HG03575 (cell line): ENCODE results near the gene FAM171A2.

Experiments
- ATAC-seq: cut with Tn5 transposase; IDR thresholded peaks from one replicate; pipeline ENCODE4 v1.9.1; 2021; ENCODE audit not compliant: unreplicated experiment, insufficient number of reproducible peaks, low FRiP score; ENCODE audit errors: extremely low read depth

Gene FAM171A2

GRCh38 chr17:44311562-44312181 lies 52.0 kb downstream of the FAM171A2 start:
- ATAC-seq: no peak

DNA sequence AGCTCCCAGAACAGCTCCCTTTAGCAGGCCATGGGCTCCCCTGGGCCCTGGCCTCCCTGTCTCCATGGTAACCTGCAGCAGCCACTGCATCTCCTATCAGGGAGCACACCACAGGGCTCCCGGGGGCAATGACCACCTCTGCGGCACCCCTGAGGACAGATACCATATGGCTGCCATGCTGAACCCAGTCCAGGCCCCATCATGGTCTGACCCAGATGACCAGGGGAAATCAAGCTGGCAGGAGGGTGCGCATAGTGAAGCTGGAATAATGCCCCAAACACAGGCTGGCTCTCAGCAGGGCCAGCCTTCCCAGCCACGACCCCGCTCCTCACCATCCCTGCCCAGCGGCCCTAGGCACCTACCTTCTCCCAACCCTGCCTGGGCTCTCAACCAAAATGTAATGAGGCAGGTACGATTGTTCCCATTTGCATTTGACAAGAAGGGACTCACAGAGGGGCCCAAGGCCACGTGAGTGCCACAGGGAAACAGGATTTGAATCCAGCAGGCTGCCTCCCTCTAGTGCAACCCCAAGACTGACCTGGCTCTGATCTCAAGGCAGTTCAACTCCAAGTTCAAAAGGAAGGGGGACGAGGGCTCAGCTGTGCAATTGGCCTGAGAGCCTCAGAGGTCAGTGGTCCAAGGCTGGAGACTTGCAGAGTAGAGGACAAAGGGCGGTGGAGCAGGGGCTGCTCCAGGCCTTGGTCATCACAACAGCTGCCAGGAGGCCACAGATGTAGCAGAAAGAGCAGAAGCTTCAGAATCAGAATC lies 52.9 kb downstream of the FAM171A2 start:
- no peak for ATAC-seq

GRCh38 chr17:44310188-44310587 lies 53.5 kb downstream of the FAM171A2 start:
- no peak for ATAC-seq

- no peak for ATAC-seq
Measured at GRCh38 chr17:44309472-44309871, 54.2 kb downstream of the FAM171A2 start.

GRCh38 chr17:44308865-44309264 lies 54.8 kb downstream of the FAM171A2 start:
- no peak for ATAC-seq

DNA sequence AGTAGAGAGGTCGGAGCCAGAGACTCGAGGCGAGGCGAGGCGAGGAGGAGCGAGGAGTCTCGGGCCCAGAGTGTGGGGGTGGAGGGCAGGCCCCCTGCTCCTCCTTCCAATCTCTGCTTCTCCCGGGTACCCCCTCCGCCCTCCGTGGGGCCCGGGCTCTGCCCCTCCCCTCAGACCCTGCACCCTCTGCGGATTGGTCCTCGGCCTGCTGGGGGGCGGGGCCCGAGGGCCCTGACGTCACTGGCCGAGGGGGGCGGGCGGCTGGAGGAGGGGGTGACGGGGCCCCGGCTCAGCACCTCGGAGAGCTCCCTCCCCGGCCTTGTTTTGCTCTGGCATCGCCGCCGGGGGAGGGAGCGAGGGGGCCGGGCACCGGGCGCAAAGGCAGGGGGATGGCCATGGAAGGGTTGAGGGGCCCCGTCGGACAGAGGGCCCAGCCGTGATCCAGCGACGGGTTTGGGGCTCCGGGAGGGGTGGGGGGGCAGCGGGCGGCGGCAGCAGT lies 55.3 kb downstream of the FAM171A2 start, which contains the start of gene RUNDC3A:
Gene RUNDC3A, plus strand, starts transcription at position 282 of the 499 bp plus-strand sequence. CDS start 232 bp downstream, outside the sequence.
- ATAC-seq: no peak

GRCh38 chr17:44307387-44308186 lies 56.1 kb downstream of the FAM171A2 start:
- ATAC-seq: no peak

DNA sequence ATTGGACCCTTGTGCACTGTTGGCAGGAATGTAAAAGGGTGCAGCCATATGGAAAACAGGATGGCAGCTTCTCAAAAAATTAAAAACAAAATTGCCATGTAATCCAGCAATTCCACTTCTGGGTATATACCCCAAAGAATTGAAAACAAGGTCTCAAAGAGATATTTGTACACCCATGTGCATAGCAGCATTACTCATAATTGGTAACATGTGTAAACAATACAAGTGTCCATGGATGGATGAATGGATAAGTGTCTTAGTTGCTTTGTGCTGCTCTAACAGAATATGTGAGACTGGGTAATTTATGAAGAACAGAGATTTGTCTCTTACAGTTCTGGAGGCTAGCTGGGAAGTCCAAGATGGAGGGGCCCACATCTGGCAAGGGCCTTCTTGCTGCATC lies 59.0 kb downstream of the FAM171A2 start:
- no peak for ATAC-seq
